DMS 273 (cell line): ENCODE data around the gene VPS18.
"Not testable (repeated sequence)": the region's sequence is repeated elsewhere in the genome, so short reads cannot be mapped to it uniquely, and the experiment has no call there.

ENCODE experiments used
- DNase-seq: peaks from one replicate; lab custom pipeline; 2025; ENCODE audit not compliant: unreplicated experiment; lab: John Stamatoyannopoulos, UW

The VPS18 gene, protein sequence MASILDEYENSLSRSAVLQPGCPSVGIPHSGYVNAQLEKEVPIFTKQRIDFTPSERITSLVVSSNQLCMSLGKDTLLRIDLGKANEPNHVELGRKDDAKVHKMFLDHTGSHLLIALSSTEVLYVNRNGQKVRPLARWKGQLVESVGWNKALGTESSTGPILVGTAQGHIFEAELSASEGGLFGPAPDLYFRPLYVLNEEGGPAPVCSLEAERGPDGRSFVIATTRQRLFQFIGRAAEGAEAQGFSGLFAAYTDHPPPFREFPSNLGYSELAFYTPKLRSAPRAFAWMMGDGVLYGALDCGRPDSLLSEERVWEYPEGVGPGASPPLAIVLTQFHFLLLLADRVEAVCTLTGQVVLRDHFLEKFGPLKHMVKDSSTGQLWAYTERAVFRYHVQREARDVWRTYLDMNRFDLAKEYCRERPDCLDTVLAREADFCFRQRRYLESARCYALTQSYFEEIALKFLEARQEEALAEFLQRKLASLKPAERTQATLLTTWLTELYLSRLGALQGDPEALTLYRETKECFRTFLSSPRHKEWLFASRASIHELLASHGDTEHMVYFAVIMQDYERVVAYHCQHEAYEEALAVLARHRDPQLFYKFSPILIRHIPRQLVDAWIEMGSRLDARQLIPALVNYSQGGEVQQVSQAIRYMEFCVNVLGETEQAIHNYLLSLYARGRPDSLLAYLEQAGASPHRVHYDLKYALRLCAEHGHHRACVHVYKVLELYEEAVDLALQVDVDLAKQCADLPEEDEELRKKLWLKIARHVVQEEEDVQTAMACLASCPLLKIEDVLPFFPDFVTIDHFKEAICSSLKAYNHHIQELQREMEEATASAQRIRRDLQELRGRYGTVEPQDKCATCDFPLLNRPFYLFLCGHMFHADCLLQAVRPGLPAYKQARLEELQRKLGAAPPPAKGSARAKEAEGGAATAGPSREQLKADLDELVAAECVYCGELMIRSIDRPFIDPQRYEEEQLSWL

DNA sequence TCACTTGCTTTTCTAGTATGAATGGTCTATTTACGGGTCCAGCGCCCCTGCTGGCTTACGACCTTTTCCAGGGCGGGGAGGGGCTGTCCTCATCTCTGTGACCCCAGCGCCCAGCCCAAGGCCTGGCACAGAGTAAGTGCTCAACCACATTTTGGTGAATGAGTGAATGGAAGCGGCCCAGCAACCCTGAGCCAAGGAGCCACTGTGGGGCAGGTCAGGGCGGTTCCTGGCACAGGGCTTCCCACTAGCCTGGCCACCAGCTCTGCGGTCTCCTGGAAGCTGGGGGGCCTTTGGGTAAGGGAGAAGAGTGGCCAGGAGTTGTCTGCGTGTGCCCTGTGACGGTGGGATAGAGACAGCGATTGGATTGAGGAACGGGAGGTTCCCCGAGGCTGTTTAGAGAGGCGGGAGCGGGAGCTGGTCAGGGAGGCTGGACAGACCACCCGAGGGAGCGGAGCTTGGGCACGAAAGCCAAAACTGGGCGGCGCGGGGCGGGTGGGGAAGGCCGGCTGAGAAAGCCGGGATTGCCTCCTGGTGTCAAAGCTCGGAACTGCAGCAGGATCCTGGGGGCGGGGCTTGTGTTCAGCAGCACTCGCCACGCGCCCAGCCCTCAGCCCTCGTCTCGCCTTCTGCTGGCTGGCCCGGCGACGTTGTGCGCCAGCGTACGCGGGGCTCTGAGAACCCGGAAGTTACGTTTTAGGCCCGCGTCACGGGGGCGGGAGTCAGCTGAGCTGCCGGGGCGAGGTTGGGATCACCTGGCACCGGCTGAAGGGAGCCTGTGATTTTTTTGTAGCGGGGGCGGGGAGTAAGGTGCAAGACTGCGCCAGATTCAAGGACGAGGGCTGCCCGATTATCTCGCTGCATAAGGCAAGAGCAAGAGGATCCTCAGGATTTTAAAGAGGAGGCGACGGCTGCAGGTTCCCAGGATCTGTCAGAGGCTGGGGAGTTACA is at the start of gene VPS18:
TSS of gene VPS18 (plus strand) at position 718 of the 948 bp plus-strand sequence. CDS start 319 bp downstream, outside the sequence.
- DNase-seq: peak; percentile 97

DNA sequence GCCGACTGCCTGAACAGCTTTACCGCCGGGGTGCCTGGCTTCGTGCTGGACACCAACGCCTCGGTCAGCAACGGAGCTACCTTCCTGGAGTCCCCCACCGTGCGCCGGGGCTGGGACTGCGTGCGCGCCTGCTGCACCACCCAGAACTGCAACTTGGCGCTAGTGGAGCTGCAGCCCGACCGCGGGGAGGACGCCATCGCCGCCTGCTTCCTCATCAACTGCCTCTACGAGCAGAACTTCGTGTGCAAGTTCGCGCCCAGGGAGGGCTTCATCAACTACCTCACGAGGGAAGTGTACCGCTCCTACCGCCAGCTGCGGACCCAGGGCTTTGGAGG is 49.6 kb upstream of the VPS18 start:
- DNase-seq: peak; percentile 29

DNA sequence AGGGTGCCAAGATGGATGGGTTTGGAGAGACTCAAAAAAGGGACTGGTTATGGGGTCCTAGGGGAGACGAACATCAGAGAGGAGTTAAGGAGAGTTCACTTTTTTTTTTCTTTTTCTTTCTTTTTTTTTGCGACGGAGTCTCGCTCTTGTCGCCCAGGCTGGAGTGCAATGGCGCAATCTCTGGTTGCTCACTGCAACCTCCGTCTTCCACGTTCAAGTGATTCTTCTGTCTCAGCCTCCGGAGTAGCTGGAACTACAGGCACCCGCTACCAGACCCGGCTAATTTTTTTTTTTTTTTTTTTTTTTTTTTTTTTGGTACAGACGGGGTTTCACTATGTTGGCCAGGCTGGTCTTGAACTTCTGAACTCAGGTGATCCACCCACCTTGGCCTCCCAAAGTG is 49.2 kb upstream of the VPS18 start:
- DNase-seq: no peak

DNA sequence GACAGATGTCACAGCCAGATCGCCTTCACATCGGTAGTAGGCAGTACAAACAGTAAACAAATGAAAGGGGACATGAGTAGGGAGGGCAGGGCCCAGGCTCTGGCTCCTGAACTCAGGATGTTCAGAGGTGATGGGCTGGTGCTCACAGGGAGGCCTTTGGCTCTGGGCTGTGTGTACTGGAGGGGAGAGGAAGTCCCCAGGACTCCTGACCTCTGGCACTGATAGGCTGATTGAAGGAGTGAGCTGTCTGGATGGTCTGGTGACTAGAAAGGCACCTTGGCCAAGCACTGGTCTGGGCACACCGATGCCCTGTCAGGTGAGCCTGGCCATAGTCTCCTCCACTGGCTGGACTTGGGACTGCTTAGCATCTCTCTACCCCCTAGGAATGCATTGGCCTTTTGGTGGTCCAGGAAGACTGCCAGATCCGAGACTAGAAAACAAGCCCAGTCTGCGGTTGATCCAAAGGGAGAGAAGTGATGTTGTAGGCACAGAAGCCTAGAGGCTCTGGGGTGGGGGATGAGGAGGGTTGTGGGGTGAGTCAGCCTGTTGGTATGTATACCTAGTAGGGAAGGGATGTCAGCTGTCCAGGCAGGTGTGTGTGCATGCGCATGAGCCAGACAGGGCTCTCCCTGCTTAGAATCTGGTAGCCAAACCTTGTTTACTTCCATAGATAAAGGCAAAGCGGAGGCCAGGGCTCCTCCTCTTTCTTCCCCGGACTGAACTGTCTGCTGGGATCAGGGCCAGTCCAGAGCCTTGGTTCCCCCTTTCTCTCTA is 48.6 kb upstream of the VPS18 start:
- no peak for DNase-seq

DNA sequence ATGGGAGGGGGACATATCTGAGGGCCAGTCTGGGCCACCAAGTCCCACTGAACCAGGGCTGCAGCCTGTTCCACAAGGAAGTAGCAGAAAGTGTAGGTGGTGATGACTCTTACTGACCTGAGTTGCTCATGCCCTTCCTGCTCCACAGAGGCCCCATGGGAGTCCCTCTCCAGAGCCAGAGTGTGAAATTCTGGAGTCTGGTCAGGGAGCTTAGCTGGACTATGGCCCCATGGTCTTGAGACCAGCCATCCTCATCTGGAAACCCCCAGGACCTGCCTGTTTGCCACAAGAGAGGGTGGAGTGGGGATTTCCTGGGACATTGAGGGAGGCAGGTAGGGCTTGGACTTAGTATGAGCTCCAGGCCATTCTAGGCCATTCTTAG is 47.4 kb upstream of the VPS18 start:
- DNase-seq: no peak

DNA sequence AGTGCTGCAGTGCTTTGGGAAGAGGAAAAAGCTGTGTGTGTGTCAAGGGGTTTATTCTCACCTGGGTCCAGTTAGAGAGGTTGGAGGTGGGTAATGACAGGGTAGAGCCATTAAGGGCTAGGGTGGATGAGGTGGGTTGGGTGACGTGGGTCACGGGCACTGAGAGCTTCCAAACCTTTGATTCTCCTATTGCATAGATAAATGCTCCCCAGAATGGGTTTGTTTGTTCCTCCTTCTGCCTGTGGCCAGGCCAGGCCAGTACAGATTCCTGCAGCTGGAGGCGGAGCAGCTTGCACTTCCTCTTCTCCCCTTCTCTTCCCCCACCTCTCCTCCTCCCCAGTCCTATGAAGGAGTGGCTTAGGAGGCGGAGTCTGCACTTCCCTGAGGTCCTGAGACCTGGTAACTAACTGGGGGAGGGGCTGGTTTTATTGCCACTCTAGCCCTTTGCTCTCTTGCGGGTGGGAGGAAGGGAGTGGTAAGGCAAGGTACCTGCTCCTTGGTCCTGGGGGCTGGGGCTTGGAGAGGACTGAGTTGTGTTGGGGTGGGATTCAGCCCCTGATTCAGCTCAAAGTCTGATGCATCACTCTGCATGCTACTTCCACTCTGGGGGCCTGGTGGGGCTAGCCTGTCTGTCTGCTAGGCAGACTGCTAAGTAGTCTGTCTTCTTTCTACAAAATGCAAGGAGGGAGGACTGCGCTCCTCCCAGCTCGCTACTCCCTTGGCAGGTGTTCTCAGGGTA is 46.9 kb upstream of the VPS18 start:
- peak; percentile 54 for DNase-seq

DNA sequence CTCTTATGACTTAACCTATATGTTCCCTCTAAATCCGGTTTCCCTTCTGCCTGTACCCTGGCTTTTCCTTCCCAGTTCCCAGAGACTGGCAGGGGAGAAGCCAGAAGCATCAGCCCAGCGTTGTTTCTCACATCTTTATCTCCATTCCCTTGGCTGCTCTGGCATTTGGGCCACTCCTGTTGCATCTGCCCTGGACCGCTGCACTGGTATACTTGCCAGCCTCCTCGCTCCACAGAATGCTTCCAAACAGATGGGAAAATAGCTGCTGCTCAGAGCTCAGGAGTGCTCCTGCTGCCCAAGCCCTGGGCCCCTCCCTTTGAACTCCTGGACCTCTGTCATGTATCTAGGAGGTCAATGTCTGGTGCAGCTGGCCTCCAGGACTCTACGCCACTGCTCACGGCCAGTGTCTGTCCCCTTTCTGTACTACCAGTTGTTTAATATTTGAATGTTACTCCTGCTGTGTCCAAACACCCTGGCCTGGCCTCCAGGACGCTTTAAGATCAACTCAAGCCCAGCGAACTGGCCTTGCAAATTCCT is 43.6 kb upstream of the VPS18 start:
- peak; percentile 36 for DNase-seq

DNA sequence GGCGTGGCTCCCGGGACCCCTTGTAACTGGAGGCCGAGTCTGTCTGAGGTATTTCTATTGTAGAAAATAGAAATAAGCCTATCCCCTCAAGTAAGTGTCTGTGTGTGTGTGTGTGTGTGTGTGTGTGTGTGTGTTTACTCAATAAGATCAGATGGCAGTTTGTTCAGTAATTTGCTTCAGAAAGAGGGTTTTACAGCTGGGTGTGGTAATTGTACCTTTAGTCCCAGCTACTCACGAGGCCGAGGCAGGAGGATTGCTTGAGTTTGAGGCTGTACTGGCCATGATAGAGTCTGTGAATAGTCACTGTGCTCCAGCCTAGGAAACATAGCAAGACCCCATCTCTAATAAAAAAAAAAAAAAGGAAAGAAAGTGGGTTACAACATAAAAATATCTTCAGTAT is 41.7 kb upstream of the VPS18 start:
- DNase-seq: no peak

DNA sequence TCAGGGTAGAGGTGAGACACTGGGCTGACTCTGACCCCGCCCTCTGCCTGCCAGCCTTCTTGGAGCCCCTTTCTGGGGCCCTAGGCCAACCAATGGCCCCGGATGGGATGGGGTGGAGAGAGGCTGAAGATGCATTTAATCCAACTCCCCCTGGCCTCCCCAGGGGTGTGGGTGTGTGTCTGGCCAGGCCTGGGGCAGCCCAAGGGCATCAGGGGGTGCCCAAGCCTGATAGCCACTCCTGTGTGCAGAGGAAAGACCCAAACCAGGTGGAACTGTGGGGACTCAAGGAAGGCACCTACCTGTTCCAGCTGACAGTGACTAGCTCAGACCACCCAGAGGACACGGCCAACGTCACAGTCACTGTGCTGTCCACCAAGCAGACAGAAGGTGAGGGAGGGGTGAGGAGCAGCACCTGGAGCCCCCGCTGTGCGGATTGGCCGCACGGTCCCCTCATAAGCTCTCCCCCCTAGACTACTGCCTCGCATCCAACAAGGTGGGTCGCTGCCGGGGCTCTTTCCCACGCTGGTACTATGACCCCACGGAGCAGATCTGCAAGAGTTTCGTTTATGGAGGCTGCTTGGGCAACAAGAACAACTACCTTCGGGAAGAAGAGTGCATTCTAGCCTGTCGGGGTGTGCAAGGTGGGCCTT is 40.9 kb upstream of the VPS18 start:
- DNase-seq: no peak

DNA sequence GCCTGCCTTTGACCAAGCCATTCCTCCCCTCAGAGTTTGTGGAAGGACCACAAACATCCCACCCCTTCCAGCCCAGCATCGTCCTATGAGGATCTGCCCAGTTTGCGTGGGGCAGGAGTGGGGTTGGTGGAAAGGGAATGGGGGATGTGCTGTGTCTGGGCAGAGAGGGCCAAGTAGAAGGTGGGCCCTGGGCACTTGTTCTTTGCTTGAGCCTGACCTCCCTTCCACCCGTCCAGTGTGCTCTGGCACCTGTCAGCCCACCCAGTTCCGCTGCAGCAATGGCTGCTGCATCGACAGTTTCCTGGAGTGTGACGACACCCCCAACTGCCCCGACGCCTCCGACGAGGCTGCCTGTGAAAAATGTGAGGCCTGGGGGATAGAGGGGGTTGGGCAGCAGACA is 40.1 kb upstream of the VPS18 start:
- no peak for DNase-seq

DNA sequence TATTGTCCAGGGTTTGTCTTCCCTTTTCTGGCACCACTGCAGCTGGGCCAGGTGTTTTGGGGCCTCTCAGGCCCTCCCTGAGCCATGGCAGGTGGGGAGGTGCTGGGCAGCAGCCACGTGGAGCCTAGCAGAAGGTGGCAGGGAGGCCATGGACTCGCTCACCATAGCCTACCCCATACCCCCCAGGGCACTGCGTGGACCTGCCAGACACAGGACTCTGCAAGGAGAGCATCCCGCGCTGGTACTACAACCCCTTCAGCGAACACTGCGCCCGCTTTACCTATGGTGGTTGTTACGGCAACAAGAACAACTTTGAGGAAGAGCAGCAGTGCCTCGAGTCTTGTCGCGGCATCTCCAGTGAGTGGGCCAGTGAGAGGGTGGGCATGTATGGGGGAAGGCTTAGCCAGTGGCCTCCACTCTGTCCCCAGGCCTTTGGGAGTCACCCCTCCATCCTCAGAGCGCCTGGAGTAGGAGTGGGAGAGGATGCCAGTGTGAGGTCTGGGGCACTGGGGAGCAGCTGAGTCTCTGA is 38.5 kb upstream of the VPS18 start:
- no peak for DNase-seq

DNA sequence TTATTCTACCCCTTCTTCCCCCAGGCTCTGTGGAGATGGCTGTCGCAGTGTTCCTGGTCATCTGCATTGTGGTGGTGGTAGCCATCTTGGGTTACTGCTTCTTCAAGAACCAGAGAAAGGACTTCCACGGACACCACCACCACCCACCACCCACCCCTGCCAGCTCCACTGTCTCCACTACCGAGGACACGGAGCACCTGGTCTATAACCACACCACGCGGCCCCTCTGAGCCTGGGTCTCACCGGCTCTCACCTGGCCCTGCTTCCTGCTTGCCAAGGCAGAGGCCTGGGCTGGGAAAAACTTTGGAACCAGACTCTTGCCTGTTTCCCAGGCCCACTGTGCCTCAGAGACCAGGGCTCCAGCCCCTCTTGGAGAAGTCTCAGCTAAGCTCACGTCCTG is 37.5 kb upstream of the VPS18 start:
- no peak for DNase-seq

DNA sequence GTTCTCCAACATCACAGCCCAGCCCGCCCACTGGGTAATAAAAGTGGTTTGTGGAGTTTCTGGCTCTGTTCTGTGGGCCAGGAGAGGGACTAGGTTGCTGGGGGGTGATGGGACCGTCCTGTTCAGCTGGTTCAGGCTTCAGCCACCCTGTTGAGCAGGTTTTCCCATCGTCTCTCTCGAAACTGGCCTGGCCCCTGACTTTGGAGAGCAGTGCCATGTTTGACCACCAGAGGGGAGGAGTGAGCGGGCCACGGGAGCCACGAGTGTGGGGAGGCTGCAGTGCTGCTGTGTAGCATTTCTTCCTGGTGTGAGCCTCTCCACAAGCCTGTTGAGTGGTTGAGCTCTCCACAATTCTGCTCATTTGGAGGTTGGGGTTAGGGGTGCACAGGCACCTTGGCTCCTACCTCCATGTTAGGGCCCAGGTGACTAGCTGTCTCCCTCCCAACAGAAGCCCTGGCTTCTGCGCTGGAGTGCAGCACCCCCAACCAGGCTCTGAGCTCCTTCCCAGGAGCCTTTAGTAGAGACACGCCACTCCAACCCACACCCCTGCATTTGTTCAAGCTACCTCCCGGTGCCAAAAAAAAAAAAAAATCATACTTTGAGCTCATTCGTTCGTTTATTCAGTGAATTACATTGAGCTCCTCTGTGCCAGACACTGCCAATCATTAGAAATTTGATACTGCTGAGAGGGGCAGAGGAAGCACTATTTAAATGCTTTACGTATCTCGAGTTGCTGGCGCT is 36.5 kb upstream of the VPS18 start:
- peak; percentile 79 for DNase-seq

DNA sequence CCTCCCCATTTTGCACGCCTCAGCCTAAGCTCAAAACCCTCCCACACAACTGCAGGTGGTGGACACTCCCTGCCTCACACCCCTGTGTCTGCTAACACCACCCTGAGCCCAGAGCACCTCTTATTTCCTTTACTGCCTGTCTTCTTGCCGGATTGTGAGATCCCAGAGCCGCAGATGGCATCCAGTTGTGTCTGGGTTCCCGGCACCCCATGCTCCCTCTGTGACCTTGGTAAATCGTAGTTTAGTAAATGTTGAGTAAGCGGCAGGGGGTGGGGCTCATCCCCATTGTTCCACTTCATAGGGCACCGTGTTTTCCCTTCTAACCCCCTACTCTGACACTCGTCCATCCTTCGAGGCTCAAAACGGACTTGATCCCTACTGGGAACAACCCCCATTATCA is 35.5 kb upstream of the VPS18 start:
- DNase-seq: no peak

DNA sequence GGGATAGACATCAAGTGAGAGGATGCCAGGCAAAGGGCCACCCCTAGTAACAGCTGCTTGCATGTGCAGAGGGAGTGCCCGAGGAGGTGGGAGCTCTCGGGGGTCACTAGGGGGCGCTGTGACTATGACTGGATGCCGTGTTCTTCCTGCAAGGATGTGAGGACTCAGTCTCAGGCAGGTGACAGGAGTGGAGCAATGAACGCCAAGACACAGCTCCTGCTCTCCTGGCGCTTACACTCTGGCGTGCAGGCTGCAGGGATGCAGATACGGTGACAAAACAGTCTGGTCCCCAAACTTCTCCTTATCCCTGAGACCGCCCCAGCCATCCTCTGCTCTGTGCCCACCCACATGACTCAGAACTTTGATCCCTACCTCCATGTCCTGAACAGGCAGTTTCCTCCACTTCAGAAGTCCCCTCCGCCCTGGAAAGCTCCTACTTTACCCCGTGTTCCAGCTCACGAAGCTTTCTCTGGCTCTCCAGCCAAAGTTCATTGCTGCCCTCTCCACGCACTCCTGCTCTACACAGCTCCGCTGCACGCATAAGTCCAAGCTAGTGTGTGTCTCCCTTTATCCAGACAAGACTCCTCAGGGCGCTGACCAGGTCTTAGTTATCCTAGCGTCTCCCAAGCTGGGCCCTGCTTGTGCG is 34.9 kb upstream of the VPS18 start:
- DNase-seq: peak; percentile 83

DNA sequence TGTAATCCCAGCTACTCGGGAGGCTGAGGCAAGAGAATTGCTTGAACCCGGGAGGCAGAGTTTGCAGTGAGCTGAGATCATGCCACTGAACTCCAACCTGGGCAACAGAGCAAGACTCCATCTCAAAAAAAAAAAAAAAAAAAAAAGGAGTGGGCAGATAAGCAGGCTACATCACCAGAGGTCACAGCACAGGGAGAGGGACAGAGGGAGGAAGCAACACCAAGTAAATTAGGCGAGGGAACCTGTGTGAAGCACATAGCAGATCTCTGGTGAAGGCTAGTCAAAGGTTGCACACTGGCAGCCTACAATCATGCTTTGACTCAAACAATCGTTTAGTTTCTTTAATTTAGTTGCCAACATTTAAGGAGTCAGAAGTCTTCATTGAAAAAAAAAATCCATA is 33.1 kb upstream of the VPS18 start:
- DNase-seq: not testable (repeated sequence)

DNA sequence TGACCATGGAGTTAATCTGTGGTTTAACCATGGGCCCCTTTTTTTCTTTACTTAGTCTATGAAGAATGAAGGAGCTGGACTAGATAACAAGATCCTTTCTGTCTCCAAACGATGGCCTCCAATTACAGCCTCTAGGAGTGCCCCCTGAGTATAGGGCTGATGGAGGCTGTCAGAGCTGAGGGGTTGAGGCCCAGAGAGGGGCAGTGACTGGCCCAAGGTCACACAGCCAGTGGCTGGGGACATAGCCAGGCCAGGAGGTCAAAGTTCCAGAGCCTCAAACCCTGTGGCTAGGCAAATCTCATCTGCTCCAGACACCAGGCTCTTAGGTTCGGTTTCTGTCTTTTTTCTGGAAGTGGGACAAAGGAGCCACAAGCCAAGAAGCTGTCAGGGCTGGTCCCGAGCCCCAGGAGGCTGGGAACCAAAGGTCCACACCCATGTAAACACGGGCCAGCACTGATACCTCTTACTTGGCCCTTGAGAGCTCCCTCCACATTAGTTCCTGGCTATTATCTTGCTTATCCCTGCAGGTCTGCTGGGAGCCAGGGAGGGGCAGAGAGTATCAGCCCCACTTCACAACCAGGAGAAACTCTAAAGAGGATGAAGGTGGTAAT is 30.5 kb upstream of the VPS18 start:
- no peak for DNase-seq
